Bladder microvascular endothelial cell (primary cell): ENCODE measurements around the gene RBM26. TPM values are rescaled to one million over a fixed set of nuclear protein-coding genes. Genes with fewer than 3 reads are reported as not detected.

Experiments
- total RNA-seq: library from RNA; depleted of rRNA; stranded (reverse); fragments of >200 nt; gene quantifications from 2 replicates; pipeline ENCODE4 v1.2.3, GENCODE V29; 2014

The RBM26 gene
- 13.9 and 30.5 TPM in 2 replicates for total RNA-seq

GRCh38 chr13:79405831-79406596, at the start of gene RBM26:
TSS of gene RBM26 (minus strand) at chr13:79406255. CDS start at chr13:79405774, 481 bp downstream.

Other genes starting within 250 kb of the RBM26 start
- 12.5 and 19.2 TPM in 2 replicates for gene NDFIP2, start 74.9 kb upstream of the RBM26 start, total RNA-seq